ENCODE measurements around the gene ADH5.
"Not testable (repeated sequence)": the region's sequence is repeated elsewhere in the genome, so short reads cannot be mapped to it uniquely, and the experiment has no call there.

ADH5 gene

GRCh38 chr4:99082192-99082591 is 6.4 kb downstream of the ADH5 start:
- DNase-seq (ENCODE audit: low spot score) = no peak

- DNase-seq (ENCODE audit: low spot score) = not testable (repeated sequence)
Measured at GRCh38 chr4:99080869-99081268, 7.7 kb downstream of the ADH5 start.

DNA sequence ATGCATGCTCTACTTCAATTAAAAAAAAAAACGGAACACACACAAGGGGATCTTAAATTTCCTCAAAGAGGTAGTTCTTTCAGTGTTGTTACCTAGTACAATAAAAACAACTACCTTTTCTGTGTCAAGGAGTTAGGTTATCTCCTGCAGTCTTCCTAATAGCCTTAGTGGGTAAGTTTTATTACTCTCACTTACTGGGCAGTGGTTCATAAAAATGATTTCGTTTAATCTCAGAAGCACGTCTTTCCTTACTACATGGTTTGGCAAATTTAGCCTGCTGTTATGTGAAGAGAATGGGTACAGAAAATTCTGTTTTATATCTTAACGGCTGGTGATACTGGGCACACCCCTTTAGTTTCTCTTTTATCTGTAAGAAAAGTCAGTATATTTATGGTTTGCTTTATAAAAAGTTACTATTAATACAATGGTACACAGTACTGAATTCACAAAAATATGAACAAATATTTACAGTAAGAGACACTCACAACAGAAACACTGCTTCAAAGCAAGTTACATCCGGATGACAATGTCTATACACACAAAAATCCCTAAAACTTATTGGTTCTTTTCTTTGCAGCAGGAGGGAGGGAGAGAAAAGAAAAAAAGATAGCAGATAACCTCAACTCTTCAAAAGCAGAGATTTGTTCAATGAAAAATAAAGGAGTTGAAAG is 8.8 kb downstream of the ADH5 start:
- DNase-seq (ENCODE audit: low spot score) = no peak

GRCh38 chr4:99078931-99079624 is 9.5 kb downstream of the ADH5 start:
- DNase-seq (ENCODE audit: low spot score) = no peak

DNA sequence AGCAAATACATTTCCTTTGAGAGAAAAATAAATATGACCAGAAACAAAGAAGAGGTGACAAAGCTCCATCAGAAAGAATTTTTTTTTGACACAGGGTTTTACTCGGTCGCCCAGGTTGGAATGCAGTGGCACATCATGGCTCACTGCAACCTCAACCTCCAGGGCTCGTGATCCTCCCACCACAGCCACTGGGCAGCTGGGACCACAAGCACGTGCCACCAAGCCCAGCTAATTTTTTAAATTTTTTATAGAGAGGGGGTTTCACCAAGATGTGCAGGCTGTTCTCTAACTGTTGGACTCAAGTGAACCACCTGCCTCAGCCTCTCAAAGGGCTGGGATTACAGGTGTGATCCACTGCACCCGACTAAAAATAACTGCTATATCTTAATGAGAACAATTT is 10.3 kb downstream of the ADH5 start:
- no peak for DNase-seq (ENCODE audit: low spot score)

- no peak for DNase-seq (ENCODE audit: low spot score)
Measured at GRCh38 chr4:99077177-99077576, 11.4 kb downstream of the ADH5 start.

- no peak for DNase-seq (ENCODE audit: low spot score)
Measured at GRCh38 chr4:99076292-99076976, 12.2 kb downstream of the ADH5 start.

- DNase-seq (ENCODE audit: low spot score) = no peak
Measured at GRCh38 chr4:99074816-99075215, 13.8 kb downstream of the ADH5 start.

DNA sequence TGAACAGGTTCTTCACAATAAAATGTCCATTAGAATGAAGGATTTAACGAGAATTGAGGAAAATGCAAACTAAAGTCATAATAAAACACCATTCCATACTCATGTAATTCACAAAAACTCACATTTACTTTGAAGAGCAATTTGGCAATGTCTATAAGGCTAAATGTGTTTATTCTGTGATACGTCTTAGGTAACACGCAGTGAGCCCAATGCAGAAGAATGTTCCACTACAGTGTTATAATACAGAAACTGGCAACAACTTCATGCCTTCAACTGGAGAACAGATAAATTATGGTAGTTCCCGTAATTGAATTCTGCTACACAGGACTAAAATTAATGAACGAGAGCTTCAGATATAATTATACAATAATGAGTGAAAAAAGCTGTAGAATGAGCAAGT is 17.4 kb downstream of the ADH5 start:
- no peak for DNase-seq (ENCODE audit: low spot score)

GRCh38 chr4:99067617-99068016 is 21.0 kb downstream of the ADH5 start:
- no peak for DNase-seq (ENCODE audit: low spot score)

GRCh38 chr4:99065521-99065920 is 23.1 kb downstream of the ADH5 start:
- DNase-seq (ENCODE audit: low spot score) = not testable (repeated sequence)

GRCh38 chr4:99062120-99062519 is 26.5 kb downstream of the ADH5 start:
- DNase-seq (ENCODE audit: low spot score) = peak; percentile 12

DNA sequence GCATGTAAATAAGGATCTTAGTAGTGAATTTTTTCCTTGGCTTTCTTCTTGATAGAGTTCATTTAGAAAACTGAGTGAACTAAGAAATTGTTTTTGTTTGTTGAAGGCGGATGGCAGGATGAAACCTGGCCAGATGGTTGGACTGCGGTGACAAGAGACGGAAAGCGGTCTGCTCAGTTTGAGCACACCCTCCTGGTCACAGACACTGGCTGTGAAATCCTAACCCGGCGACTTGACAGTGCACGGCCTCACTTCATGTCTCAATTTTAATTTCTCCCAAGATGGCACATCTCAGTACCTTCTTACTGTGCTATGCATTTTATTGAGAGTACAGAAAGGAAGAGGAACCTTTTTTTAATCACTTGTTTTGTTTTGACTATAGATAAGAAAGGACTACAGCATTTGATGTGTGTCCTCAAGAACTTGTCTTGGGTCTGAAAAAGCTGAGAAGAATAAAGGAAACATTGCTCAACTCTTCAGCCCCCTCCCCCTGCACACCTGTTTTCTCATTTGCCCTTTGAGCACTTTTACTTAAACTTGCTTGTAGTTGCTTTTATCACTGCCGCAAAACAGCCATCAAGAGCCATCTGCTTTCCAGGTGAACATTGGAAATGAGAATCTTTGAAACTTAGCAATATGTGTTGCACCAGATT is 27.4 kb downstream of the ADH5 start:
- DNase-seq (ENCODE audit: low spot score) = peak; percentile 8

DNA sequence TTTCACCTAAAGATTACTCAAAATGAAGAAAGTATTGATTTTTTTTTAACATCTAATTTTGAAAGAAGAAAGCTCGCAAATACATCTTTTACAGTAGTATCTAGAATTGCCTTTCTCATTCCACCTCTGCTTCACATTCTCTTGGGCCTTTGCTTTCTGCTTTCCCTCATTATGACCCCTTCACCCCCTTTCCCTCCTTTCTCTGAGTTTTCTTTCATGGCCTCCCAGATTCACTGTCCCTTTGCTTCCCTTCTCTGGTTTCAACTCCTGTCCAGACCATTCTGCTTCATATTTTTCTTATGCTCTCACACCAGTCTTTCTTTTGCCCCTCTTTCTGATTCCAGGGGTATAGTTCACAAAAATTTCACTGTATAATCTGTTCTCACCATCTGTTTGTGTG is 29.0 kb downstream of the ADH5 start:
- no peak for DNase-seq (ENCODE audit: low spot score)

GRCh38 chr4:99058228-99058627 is 30.4 kb downstream of the ADH5 start:
- no peak for DNase-seq (ENCODE audit: low spot score)

- DNase-seq (ENCODE audit: low spot score) = no peak
Measured at GRCh38 chr4:99054428-99054994, 34.1 kb downstream of the ADH5 start.

- no peak for DNase-seq (ENCODE audit: low spot score)
Measured at GRCh38 chr4:99052902-99053301, 35.7 kb downstream of the ADH5 start.

DNA sequence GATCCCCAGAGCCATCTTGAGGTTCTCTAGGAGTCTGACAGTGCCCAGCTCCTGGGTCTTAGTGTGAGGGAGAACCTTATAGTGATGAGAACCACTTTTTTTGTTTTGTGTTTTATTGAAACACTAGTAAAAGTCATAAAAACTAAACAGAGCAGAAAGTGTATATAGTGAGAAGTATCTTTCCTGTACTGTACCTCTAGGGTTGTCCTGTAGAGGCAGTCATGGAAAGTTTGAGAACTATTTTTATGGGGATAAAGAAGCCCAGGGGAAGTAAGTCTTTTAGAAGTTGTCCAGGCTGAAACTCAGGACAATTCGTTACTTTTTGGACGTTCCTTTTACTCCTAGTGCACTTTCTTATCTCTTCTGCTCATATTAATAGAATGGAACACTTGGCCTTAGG is 40.9 kb downstream of the ADH5 start:
- DNase-seq (ENCODE audit: low spot score) = no peak

GRCh38 chr4:99043346-99043745 is 45.2 kb downstream of the ADH5 start:
- no peak for DNase-seq (ENCODE audit: low spot score)

- no peak for DNase-seq (ENCODE audit: low spot score)
Measured at GRCh38 chr4:99038213-99038612, 50.4 kb downstream of the ADH5 start.

DNA sequence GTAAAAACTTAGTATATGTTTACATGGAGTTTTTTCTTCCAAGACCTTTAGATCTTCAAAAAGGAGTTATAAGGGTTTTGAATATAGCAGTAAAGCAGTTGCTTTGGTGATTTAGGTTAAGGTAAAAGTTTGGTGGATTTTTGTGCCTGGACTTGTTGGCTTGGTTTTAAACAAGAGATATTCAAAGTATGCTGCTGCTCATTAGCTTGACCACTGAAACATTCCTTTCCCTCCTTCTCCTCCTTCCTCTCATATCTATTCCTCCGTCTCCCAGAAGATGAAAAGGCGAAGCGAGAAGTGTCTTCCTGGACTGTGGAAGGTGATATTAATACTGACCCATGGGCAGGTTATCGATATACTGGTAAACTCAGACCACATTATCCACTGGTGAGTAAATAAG is 54.6 kb downstream of the ADH5 start:
- DNase-seq (ENCODE audit: low spot score) = peak; percentile 11

GRCh38 chr4:99029852-99030251 is 58.7 kb downstream of the ADH5 start:
- no peak for DNase-seq (ENCODE audit: low spot score)
